ENCODE results near the gene SYNPO. TPM values are rescaled to one million over a fixed set of nuclear protein-coding genes. Genes with fewer than 3 reads are reported as not detected.

Gene SYNPO
- polyA plus RNA-seq, 1 of the 3 experiments (the other 2 are of a cell fraction) = 5.1 TPM

- Histone ChIP-seq H4K20me1 (ENCODE audit: insufficient read depth) (no peaks in the 10 kb centered on the region), H3K9me2 (no peaks in the 10 kb centered on the region), H3K27ac (ENCODE audit: low read depth in 2 of 2, low read length in 1 of 2) (peak overlapping the region in 1 of 2 experiments; percentile 86; a peak in 2 of 4 replicates), H3K27me3 (ENCODE audit: insufficient read depth) (no peaks in the 10 kb centered on the region), H3K4me3 (ENCODE audit: low read depth in 2 of 2, low read length in 1 of 2) (no peak overlapping the region), H3K4me2 (no peak overlapping the region), H3K36me3 (replicated peaks in 1 of 2; ENCODE audit: control insufficient read depth in 1 of 2, insufficient read depth in 2 of 2, low read length in 1 of 2) (peaks cover 0 to 10% of the 10 kb centered on the region in 2 experiments), H2AFZ (ENCODE audit: low read depth) (no peak overlapping the region), H3K79me2 (ENCODE audit: insufficient read depth) (no peaks in the 10 kb centered on the region), H3K9ac (no peak overlapping the region), H3K4me1 (ENCODE audit: control insufficient read depth in 1 of 2, insufficient read depth in 2 of 2, low read depth in 1 of 2, low read length in 1 of 2) (peaks cover 0 to 81% of the 10 kb centered on the region in 2 experiments; a peak in 3 of 4 replicates), H3F3A (replicated peaks; ENCODE audit: insufficient read depth) (no peaks in the 10 kb centered on the region), H3K9me3 (no peaks in the 10 kb centered on the region)
- 89% methylated on average over 7 of the region's 9 CpGs for WGBS (ENCODE audit: low lambda C conversion rate)
- POLR2A ChIA-PET = interaction anchor here (0.9 to 1.4 kb wide), 3 partner anchors 10 to 13 kb away, joined by 3 to 7 read pairs (median 4); no protein-coding TSS in a partner anchor
- CTCF ChIA-PET = interaction anchor here (0.6 to 4.8 kb wide), 13 partner anchors 8 to 426 kb away, joined by 3 to 32 read pairs (median 5); partner anchors contain the start of genes MYOZ3, RBM22 and SYNPO
- no peak for DNase-seq
- TF ChIP-seq CTCF (IDR thresholded peaks at IDR 0.05) (peak; percentile 26; the same call in 1 of the 2 replicates), SMC3 (IDR thresholded peaks at IDR 0.05; ENCODE audit: low read depth, low read length) (no peak), GATA2 (CRISPR knock-in tag; IDR thresholded peaks at IDR 0.05) (peak; percentile 41)
These were observed 26.3 kb upstream of the SYNPO start for GRCh38 chr5:150613991-150614660.

GRCh38 chr5:150614661-150615060 lies 25.8 kb upstream of the SYNPO start:
- Histone ChIP-seq H3K9me3 (no peaks in the 10 kb centered on the region), H2AFZ (ENCODE audit: low read depth) (no peak overlapping the region), H3F3A (replicated peaks; ENCODE audit: insufficient read depth) (no peaks in the 10 kb centered on the region), H4K20me1 (ENCODE audit: insufficient read depth) (no peaks in the 10 kb centered on the region), H3K27me3 (ENCODE audit: insufficient read depth) (no peaks in the 10 kb centered on the region), H3K36me3 (replicated peaks in 1 of 2; ENCODE audit: control insufficient read depth in 1 of 2, insufficient read depth in 2 of 2, low read length in 1 of 2) (peaks cover 0 to 10% of the 10 kb centered on the region in 2 experiments), H3K4me1 (ENCODE audit: control insufficient read depth in 1 of 2, insufficient read depth in 2 of 2, low read depth in 1 of 2, low read length in 1 of 2) (peaks cover 0 to 85% of the 10 kb centered on the region in 2 experiments; a peak in 3 of 4 replicates), H3K4me3 (ENCODE audit: low read depth in 2 of 2, low read length in 1 of 2) (no peak overlapping the region), H3K4me2 (no peak overlapping the region), H3K79me2 (ENCODE audit: insufficient read depth) (no peaks in the 10 kb centered on the region), H3K9ac (no peak overlapping the region), H3K9me2 (no peaks in the 10 kb centered on the region), H3K27ac (ENCODE audit: low read depth in 2 of 2, low read length in 1 of 2) (peak overlapping the region in 1 of 2 experiments; percentile 86; a peak in 2 of 4 replicates)
- DNase-seq = no peak
- WGBS (ENCODE audit: low lambda C conversion rate) = 100% methylated on average over 3 of the region's 4 CpGs
- ChIA-PET CTCF (interaction anchor here (0.6 to 4.8 kb wide), 11 partner anchors 9 to 86 kb away, joined by 3 to 32 read pairs (median 7); partner anchors contain the start of genes MYOZ3, RBM22 and SYNPO), POLR2A (interaction anchor here (0.9 to 1.4 kb wide), 3 partner anchors 10 to 13 kb away, joined by 3 to 7 read pairs (median 4); no protein-coding TSS in a partner anchor)
- TF ChIP-seq SMC3 (IDR thresholded peaks at IDR 0.05; ENCODE audit: low read depth, low read length) (no peak), POLR2AphosphoS5 (IDR thresholded peaks at IDR 0.05; ENCODE audit: low read depth, low read length) (no peak), FOXM1 (IDR thresholded peaks at IDR 0.05; ENCODE audit: low read depth) (no peak), CHD2 (IDR thresholded peaks at IDR 0.05; ENCODE audit: low read length, partially characterized antibody) (no peak), RFX5 (IDR thresholded peaks at IDR 0.05; ENCODE audit: low read length) (no peak), USF2 (IDR thresholded peaks at IDR 0.05; ENCODE audit: borderline replicate concordance, low read depth, low read length) (no peak), EP300 (IDR thresholded peaks at IDR 0.05; ENCODE audit: borderline replicate concordance in 1 of 2, low read depth in 1 of 2, low read length in 1 of 2) (no peak), PBX3 (IDR thresholded peaks at IDR 0.05) (no peak), MEF2A (IDR thresholded peaks at IDR 0.05; ENCODE audit: borderline replicate concordance, low read depth) (no peak), IRF3 (IDR thresholded peaks at IDR 0.05; ENCODE audit: low read depth, low read length) (no peak), USF1 (IDR thresholded peaks at IDR 0.05; ENCODE audit: borderline replicate concordance, low read depth) (no peak), JUND (IDR thresholded peaks at IDR 0.05) (no peak), GABPA (IDR thresholded peaks at IDR 0.05; ENCODE audit: low read depth) (no peak), YY1 (IDR thresholded peaks at IDR 0.05; ENCODE audit: low read depth) (no peak)

Measured in SK-N-SH (cell line).